ENCODE data around the gene TMEM151B.

The TMEM151B gene

DNA sequence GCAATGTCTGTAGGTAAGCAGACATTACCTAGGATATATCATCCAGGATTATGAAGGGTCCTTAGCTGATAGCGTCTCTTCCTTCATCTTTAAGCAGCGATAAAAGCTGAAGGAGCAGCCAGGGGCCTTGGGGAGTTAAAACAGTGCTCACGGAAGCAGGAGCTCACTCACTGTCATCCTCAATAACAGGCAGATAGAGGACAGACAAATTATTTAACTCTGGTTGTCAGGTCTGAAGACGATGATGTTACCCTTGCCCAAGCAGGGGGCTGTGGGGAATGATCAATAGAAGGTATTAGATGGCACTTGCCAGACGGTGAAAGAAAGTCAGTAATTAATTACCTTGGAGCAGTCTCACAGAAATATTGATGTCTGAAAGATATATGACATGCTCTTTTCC lies 59.6 kb downstream of the TMEM151B start:
- Histone ChIP-seq H3K4me1 (ENCODE audit: low read length) (no peaks in the 10 kb centered on the region), H3K4me3 (ENCODE audit: low read length) (no peak overlapping the region), H4K20me1 (ENCODE audit: insufficient read depth, low read length) (no peaks in the 10 kb centered on the region), H3K27ac (ENCODE audit: low read length) (no peak overlapping the region), H3K9ac (ENCODE audit: low read length) (no peak overlapping the region), H3K27me3 (ENCODE audit: low read depth, low read length) (peaks cover 15% of the 10 kb centered on the region), H2AFZ (ENCODE audit: low read depth, low read length) (no peak overlapping the region), H3K79me2 (ENCODE audit: low read length) (no peaks in the 10 kb centered on the region), H3K4me2 (ENCODE audit: low read length) (no peak overlapping the region), H3K36me3 (replicated peaks; ENCODE audit: low read depth, low read length) (no peaks in the 10 kb centered on the region), H3K9me3 (ENCODE audit: insufficient read depth, low read length) (no peaks in the 10 kb centered on the region)
- TF ChIP-seq, protein P1, sequence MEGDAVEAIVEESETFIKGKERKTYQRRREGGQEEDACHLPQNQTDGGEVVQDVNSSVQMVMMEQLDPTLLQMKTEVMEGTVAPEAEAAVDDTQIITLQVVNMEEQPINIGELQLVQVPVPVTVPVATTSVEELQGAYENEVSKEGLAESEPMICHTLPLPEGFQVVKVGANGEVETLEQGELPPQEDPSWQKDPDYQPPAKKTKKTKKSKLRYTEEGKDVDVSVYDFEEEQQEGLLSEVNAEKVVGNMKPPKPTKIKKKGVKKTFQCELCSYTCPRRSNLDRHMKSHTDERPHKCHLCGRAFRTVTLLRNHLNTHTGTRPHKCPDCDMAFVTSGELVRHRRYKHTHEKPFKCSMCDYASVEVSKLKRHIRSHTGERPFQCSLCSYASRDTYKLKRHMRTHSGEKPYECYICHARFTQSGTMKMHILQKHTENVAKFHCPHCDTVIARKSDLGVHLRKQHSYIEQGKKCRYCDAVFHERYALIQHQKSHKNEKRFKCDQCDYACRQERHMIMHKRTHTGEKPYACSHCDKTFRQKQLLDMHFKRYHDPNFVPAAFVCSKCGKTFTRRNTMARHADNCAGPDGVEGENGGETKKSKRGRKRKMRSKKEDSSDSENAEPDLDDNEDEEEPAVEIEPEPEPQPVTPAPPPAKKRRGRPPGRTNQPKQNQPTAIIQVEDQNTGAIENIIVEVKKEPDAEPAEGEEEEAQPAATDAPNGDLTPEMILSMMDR (IDR thresholded peaks at IDR 0.05; ENCODE audit: low read depth, low read length), result no peak
- TF ChIP-seq EZH2phosphoT487 (IDR thresholded peaks at IDR 0.05; ENCODE audit: low read depth), result no peak

DNA sequence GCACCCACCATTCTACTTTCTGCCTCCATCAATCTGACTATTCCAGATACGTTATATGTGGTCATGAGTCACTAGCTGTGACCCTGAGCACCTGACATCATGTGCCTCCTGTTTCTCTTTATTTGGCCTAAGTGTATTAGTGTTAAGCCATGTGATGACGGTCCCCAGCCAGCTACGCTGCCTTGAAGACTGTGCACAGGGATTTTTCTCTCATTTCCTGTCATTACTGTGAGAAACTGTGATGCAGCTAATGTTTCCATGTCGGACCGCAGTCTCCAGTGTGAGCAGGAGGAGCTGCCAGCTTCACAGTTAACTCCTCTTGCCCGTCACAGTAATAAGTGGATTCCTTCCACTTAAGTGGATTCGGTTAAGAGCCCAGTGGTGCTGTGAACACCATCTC lies 62.3 kb downstream of the TMEM151B start:
- Histone ChIP-seq H3K4me3 (ENCODE audit: low read length) (no peak overlapping the region), H2AFZ (ENCODE audit: low read depth, low read length) (no peak overlapping the region), H3K4me1 (ENCODE audit: low read length) (no peaks in the 10 kb centered on the region), H3K79me2 (ENCODE audit: low read length) (no peaks in the 10 kb centered on the region), H3K9ac (ENCODE audit: low read length) (no peak overlapping the region), H3K27me3 (ENCODE audit: low read depth, low read length) (peaks cover 15% of the 10 kb centered on the region), H3K4me2 (ENCODE audit: low read length) (no peak overlapping the region), H3K9me3 (ENCODE audit: insufficient read depth, low read length) (no peaks in the 10 kb centered on the region), H4K20me1 (ENCODE audit: insufficient read depth, low read length) (no peaks in the 10 kb centered on the region), H3K36me3 (replicated peaks; ENCODE audit: low read depth, low read length) (no peaks in the 10 kb centered on the region), H3K27ac (ENCODE audit: low read length) (no peak overlapping the region)
- TF ChIP-seq EZH2phosphoT487 (IDR thresholded peaks at IDR 0.05; ENCODE audit: low read depth), result no peak
- TF ChIP-seq, protein P1 (IDR thresholded peaks at IDR 0.05; ENCODE audit: low read depth, low read length), result no peak

DNA sequence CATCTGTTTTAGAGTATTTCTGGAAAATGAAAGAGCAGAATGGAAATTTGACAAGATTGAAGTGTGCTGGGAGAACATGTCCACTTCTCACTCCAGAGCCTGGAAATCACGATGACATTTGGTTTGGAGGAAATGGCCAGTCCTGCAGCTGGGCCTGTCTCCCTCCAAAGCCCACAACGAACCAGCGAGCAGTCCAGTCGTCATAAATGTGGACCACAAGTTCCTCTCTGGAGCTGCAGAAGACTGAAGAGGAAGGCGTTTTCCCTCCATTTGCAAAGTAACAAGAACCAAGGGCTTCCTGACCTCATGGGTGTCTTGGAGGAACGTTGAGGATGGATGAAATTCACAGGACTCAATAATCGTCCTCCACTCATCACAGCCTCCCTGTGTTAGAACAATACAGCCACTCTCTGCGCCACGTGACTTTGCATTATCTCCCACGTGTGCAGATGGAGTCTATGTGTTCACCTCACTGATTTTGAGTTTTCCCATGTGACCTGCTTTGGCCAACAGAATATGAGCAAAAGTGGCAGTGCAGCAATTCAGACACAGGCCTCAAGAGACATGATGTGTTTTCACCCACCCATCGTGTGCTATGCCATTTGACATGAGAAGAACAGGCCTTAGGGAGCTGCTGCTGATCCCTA lies 63.1 kb downstream of the TMEM151B start:
- Histone ChIP-seq H3K27me3 (ENCODE audit: low read depth, low read length) (peaks cover 15% of the 10 kb centered on the region), H2AFZ (ENCODE audit: low read depth, low read length) (no peak overlapping the region), H3K36me3 (replicated peaks; ENCODE audit: low read depth, low read length) (no peaks in the 10 kb centered on the region), H3K27ac (ENCODE audit: low read length) (no peak overlapping the region), H3K9ac (ENCODE audit: low read length) (no peak overlapping the region), H4K20me1 (ENCODE audit: insufficient read depth, low read length) (no peaks in the 10 kb centered on the region), H3K4me2 (ENCODE audit: low read length) (no peak overlapping the region), H3K79me2 (ENCODE audit: low read length) (no peaks in the 10 kb centered on the region), H3K9me3 (ENCODE audit: insufficient read depth, low read length) (no peaks in the 10 kb centered on the region), H3K4me3 (ENCODE audit: low read length) (no peak overlapping the region), H3K4me1 (ENCODE audit: low read length) (no peaks in the 10 kb centered on the region)
- TF ChIP-seq EZH2phosphoT487 (IDR thresholded peaks at IDR 0.05; ENCODE audit: low read depth), result no peak

DNA sequence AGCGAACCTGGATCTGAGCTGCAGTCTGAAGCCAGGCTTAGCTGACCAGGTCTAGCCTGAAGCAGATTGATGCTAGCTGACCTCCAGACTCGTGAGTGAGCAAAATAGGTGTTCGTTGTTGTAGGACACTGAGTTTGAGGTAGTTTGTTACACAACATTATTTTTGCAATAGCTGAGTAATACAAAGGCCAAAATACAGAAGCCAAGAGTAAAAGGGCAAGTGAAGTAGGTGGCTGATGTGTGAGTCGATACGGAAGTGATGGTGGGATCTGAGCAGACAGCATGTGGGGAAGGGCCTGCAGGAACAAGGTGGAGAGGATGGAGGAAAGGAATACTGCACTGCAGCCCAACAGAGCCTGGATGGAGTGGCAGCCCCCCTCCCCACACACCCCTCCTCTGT lies 63.7 kb downstream of the TMEM151B start:
- Histone ChIP-seq H3K79me2 (ENCODE audit: low read length) (no peaks in the 10 kb centered on the region), H2AFZ (ENCODE audit: low read depth, low read length) (no peak overlapping the region), H3K4me3 (ENCODE audit: low read length) (no peak overlapping the region), H3K27ac (ENCODE audit: low read length) (no peak overlapping the region), H3K4me1 (ENCODE audit: low read length) (no peaks in the 10 kb centered on the region), H3K36me3 (replicated peaks; ENCODE audit: low read depth, low read length) (no peaks in the 10 kb centered on the region), H3K27me3 (ENCODE audit: low read depth, low read length) (peaks cover 14% of the 10 kb centered on the region), H4K20me1 (ENCODE audit: insufficient read depth, low read length) (no peaks in the 10 kb centered on the region), H3K4me2 (ENCODE audit: low read length) (no peak overlapping the region), H3K9me3 (ENCODE audit: insufficient read depth, low read length) (no peaks in the 10 kb centered on the region), H3K9ac (ENCODE audit: low read length) (no peak overlapping the region)
- TF ChIP-seq EZH2phosphoT487 (IDR thresholded peaks at IDR 0.05; ENCODE audit: low read depth), result no peak
- TF ChIP-seq, protein P1 (IDR thresholded peaks at IDR 0.05; ENCODE audit: low read depth, low read length), result no peak

Measured in OCI-LY3 (cell line).